Esophagus muscularis mucosa (tissue), 4 donors: Measurements from ENCODE around the gene ITPA. TPM values are rescaled to one million over a fixed set of nuclear protein-coding genes. Genes with fewer than 3 reads are reported as not detected.
"Not testable (repeated sequence)": the region's sequence is repeated elsewhere in the genome, so short reads cannot be mapped to it uniquely, and the experiment has no call there.

Source experiments
- DNase-seq: peaks from one replicate; pipeline ENCODE4 v3.0.0-alpha.2; 2017; ENCODE audit errors: extremely low spot score
- H3K27ac ChIP-seq, 4 donors: fragments of 200-600 bp; sonication (generic); replicated peaks in 1 of 4; 1 replicate in 3 of 4; 2 replicates in 1 of 4; pipeline ENCODE4 v1.5.1; 2016 to 2019; ENCODE audit warnings: mild to moderate bottlenecking in 1 of 4
- H3K27me3 ChIP-seq, 4 donors: fragments of 200-600 bp; sonication (generic); one replicate each; pipeline versions ENCODE4 v1.5.1 to v1.6.0; 2016 to 2019
- H3K36me3 ChIP-seq, 4 donors: fragments of 200-600 bp; sonication (generic); one replicate each; pipeline ENCODE4 v1.5.1; 2016 to 2019
- H3K4me1 ChIP-seq, 4 donors: fragments of 200-600 bp; sonication (generic); one replicate each; pipeline ENCODE4 v1.5.1; 2016 to 2019
- H3K4me3 ChIP-seq, 4 donors: fragments of 200-600 bp; sonication (generic); 1 replicate in 2 of 4; 2 replicates in 2 of 4; pipeline ENCODE4 v1.5.1; 2016 to 2019; ENCODE audit warnings: mild to moderate bottlenecking in 4 of 4, moderate library complexity in 1 of 4
- H3K9me3 ChIP-seq, 4 donors: fragments of 200-600 bp; sonication (generic); 1 replicate in 3 of 4; 2 replicates in 1 of 4; pipeline ENCODE4 v1.5.1; 2016 to 2019
- EP300 ChIP-seq: sonication (generic); formaldehyde crosslinking; IDR thresholded peaks from one replicate; pipeline ENCODE4 v1.6.1; 2017; ENCODE audit warnings: antibody characterized with exemption
- POLR2A ChIP-seq: fragments of 450-650 bp; IDR thresholded peaks from one replicate; pipeline ENCODE4 v1.6.1; 2017; ENCODE audit warnings: antibody characterized with exemption, moderate library complexity, mild to moderate bottlenecking, low read depth
- POLR2AphosphoS5 ChIP-seq, 2 donors: sonication (generic); formaldehyde crosslinking; IDR thresholded peaks; one replicate each; pipeline ENCODE4 v1.6.1; 2017; ENCODE audit warnings: antibody characterized with exemption in 2 of 2
- WGBS: methylation state at CpG from one replicate; pipeline ENCODE4 v1.1.5; 2018; 5-methylcytosine and 5-hydroxymethylcytosine counted together
- intact Hi-C: fragments of 100-400 bp; cut with DNase I; formaldehyde crosslinking; loops from one replicate; pipeline ENCODE4 v1.15.1; 2023
- total RNA-seq, 4 donors: library from RNA; depleted of rRNA; stranded (reverse); fragments of >200 nt; gene quantifications; one replicate each; pipeline versions ENCODE4 v1.1.0 to v1.2.1, GENCODE V29; 2016
- TF ChIP-seq, protein P1 (sequence below), 3 experiments: fragments of 200-600 bp in 2 of 3; fragments of 450-650 bp in 1 of 3; sonication (generic) in 2 of 3; IDR thresholded peaks; one replicate each; pipeline ENCODE4 v1.5.1; 2017 to 2019; ENCODE audit warnings: antibody characterized with exemption in 3 of 3, mild to moderate bottlenecking in 2 of 3, moderate library complexity in 1 of 3

The ITPA gene
- total RNA-seq, 4 donors from 2014 or later: 18.7 to 30.0 (median 27.8) TPM

GRCh38 chr20:3180319-3180718 lies 29.0 kb upstream of the ITPA start:
- TF ChIP-seq, protein P1, sequence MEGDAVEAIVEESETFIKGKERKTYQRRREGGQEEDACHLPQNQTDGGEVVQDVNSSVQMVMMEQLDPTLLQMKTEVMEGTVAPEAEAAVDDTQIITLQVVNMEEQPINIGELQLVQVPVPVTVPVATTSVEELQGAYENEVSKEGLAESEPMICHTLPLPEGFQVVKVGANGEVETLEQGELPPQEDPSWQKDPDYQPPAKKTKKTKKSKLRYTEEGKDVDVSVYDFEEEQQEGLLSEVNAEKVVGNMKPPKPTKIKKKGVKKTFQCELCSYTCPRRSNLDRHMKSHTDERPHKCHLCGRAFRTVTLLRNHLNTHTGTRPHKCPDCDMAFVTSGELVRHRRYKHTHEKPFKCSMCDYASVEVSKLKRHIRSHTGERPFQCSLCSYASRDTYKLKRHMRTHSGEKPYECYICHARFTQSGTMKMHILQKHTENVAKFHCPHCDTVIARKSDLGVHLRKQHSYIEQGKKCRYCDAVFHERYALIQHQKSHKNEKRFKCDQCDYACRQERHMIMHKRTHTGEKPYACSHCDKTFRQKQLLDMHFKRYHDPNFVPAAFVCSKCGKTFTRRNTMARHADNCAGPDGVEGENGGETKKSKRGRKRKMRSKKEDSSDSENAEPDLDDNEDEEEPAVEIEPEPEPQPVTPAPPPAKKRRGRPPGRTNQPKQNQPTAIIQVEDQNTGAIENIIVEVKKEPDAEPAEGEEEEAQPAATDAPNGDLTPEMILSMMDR (IDR thresholded peaks at IDR 0.05): no peak
- TF ChIP-seq POLR2A (no peak), POLR2AphosphoS5 (IDR thresholded peaks at IDR 0.05) (no peak), EP300 (no peak)
- H3K27ac ChIP-seq: no peak overlapping the region
- no peak for DNase-seq
- no peaks in the 10 kb centered on the region for H3K27me3 ChIP-seq
- peaks cover 0 to 5% (median 2%) of the 10 kb centered on the region in 4 donors for H3K4me1 ChIP-seq
- H3K4me3 ChIP-seq: no peak overlapping the region
- 74% methylated on average over 4 of the region's 4 CpGs for WGBS
- H3K36me3 ChIP-seq: peaks cover 0 to 6% (median 0%) of the 10 kb centered on the region in 4 donors
- H3K9me3 ChIP-seq: no peaks in the 10 kb centered on the region
- intact Hi-C loops: no loop called here

GRCh38 chr20:3181270-3181669 lies 28.0 kb upstream of the ITPA start:
- intact Hi-C loops: no loop called here
- Histone ChIP-seq H3K27ac (no peak overlapping the region), H3K9me3 (no peaks in the 10 kb centered on the region), H3K36me3 (peaks cover 0 to 6% (median 0%) of the 10 kb centered on the region in 4 donors), H3K4me1 (no peaks in the 10 kb centered on the region), H3K27me3 (no peaks in the 10 kb centered on the region), H3K4me3 (no peak overlapping the region)
- TF ChIP-seq POLR2A (no peak), EP300 (no peak), POLR2AphosphoS5 (IDR thresholded peaks at IDR 0.05) (no peak)
- TF ChIP-seq, protein P1 (IDR thresholded peaks at IDR 0.05): no peak
- 77% methylated on average over 5 of the region's 5 CpGs for WGBS
- DNase-seq: no peak

DNA sequence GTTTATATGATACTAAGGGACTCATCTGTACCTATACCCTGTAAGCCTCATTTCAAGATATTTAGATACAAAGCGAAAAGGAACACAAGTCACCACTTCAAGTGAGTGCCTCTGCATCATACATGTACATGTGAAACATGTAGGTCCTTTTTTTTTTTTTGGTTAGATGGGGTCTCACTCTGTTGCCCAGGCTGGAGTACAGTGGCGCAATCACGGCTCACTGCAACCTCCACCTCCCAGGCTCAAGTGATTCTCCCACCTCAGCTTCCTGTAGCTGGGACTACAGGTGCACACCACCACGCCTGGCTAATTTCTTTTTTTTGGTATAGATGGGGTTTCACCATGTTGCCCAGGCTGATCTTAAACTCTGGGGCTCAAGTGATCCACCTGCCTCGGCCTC lies 26.9 kb upstream of the ITPA start:
- H3K9me3 ChIP-seq, H3K36me3 ChIP-seq, H3K4me1 ChIP-seq, H3K27ac ChIP-seq, intact Hi-C loops, DNase-seq, H3K4me3 ChIP-seq, H3K27me3 ChIP-seq: not testable (repeated sequence)
- WGBS: 95% methylated on average over 5 of the region's 5 CpGs

DNA sequence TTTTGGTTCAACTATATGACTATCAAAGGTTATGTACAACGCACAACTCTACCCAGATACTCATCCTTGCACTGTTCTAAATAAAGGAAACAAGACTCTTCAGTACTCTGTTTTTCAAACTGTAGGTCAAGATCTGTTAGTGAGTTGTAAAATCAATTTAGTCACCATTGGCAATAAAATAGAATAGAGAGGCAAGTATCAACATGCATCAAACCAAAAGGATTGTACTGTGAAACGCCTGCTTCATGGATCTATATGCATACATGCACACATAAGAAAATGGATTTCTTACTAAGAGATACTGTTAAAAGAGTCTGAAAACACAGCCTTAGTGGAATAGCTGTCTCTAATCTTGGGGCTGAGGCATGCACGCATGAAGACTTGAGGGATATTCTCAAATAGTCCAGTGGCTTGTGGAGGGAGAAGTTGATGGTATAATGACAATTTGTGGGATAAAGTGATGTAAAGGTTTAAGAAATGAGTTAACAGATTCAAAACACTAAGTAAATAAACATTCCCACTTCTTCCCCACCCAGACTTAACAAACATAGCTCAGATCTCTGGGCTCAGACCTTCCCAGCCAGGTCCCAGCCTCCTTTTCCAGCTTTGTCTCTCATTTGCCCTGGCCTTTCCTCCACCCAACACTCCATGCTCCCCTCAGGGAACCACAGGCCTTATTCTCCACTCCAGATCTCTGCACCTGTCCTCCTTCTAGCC lies 25.2 kb upstream of the ITPA start:
- no peaks in the 10 kb centered on the region for H3K9me3 ChIP-seq
- 98% methylated on average over 3 of the region's 3 CpGs for WGBS
- no peak for DNase-seq
- intact Hi-C loops: no loop called here
- H3K4me1 ChIP-seq: no peaks in the 10 kb centered on the region
- H3K27ac ChIP-seq: no peak overlapping the region
- TF ChIP-seq EP300 (no peak), POLR2A (no peak), POLR2AphosphoS5 (IDR thresholded peaks at IDR 0.05) (no peak)
- TF ChIP-seq, protein P1 (IDR thresholded peaks at IDR 0.05): no peak
- H3K36me3 ChIP-seq: peaks cover 0 to 15% (median 5%) of the 10 kb centered on the region in 4 donors
- H3K4me3 ChIP-seq: no peak overlapping the region
- no peaks in the 10 kb centered on the region for H3K27me3 ChIP-seq

GRCh38 chr20:3187861-3188260 lies 21.4 kb upstream of the ITPA start:
- H3K4me1 ChIP-seq, DNase-seq, H3K4me3 ChIP-seq, intact Hi-C loops, H3K27me3 ChIP-seq, H3K9me3 ChIP-seq, H3K27ac ChIP-seq: not testable (repeated sequence)
- H3K36me3 ChIP-seq: peaks cover 28 to 53% (median 43%) of the 10 kb centered on the region in 4 donors
- 97% methylated on average over 9 of the region's 9 CpGs for WGBS
